CD4-positive, alpha-beta T cell treated with Interleukin-6 at 100 ng/mL for 8 hours (primary cell): ENCODE data around the gene ATG5.
"Not testable (repeated sequence)": the region's sequence is repeated elsewhere in the genome, so short reads cannot be mapped to it uniquely, and the experiment has no call there.

Experiments
- DNase-seq: peaks from one replicate; pipeline ENCODE4 v3.0.0-alpha.2; 2020; ENCODE audit warnings: mixed read lengths, low spot score

ATG5 gene

DNA sequence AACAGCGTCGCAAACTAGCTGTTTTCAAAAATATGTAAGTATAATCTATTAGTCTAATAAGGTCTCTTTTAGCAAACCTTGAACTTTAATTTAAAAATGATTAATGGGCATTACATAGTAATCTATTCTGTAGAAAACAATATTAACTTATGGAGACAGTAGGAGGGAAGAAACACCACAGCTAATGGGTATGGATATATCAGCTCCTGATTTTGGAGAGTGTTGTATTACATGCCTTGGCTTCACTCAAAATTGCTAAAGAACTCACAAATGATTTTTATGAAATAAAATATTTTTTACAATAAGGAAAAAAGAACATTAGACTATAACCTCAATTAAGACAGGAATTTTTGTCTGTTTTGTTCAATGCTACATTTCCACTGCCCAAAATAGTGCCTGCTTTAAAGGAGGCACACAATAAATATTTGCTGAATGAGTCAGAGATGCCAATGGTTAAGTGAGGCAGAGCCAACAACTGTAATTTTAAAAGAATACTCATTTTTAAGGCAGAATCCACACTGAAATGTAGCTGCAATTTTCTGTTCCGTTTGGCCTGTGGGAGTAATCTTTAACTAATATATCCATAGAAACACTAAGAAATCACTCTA, 15.7 kb downstream of the ATG5 start:
- no peak for DNase-seq

DNA sequence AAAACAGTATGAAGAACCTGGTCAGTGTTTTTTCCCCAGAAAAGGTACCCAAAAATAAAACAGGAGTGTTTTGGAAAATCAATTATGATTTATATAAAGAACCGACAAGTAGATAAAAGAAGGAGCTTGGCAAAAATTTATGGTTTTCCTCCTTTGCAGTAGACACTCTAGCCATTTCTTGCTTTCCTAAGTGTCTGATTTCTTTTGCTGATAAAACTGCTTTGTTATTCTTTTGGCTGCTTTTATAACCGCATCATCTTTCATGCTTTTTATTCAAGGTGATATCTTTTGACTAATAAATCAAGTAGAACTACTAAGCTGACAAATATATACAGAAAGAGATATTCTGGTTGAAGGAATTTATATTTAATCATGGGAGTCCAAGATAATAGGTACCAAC, 16.6 kb downstream of the ATG5 start:
- no peak for DNase-seq

DNA sequence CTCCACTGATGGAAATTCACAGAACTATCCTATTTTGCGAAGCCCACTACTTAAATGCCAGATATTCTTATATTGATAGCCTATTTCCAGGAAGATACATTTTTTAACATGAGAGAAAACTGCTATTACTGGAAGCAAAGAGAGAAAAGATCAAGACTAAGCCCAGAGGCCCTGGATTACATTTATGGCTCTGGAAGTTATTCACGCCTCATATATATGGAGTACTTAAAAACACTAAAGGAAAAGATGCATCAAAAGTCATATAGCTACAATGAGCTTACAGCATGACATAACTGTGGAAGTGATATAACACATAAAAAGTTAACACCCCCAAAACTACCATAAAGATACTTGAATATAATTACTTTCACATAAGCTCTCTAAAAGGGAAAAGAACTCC, 19.8 kb downstream of the ATG5 start:
- DNase-seq = no peak

DNA sequence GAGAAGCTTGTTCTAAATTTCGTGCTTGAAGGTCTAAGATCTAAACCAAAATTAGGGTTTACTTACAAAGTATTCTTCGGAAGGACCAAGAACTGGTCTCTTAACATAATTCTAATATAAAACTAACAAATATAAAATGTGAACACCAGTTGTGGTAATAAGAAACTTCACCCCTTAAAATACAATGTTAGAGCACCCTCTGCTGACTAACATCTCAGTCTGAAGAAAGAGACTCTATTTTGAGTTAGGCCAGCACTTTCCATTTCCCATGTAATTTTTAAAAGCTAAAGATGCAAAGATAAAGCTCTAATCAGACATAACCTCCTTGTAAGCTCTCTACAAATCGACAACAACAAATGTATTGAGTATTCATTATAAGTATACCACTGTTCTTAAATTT, 24.6 kb downstream of the ATG5 start:
- peak; percentile 8 for DNase-seq

DNA sequence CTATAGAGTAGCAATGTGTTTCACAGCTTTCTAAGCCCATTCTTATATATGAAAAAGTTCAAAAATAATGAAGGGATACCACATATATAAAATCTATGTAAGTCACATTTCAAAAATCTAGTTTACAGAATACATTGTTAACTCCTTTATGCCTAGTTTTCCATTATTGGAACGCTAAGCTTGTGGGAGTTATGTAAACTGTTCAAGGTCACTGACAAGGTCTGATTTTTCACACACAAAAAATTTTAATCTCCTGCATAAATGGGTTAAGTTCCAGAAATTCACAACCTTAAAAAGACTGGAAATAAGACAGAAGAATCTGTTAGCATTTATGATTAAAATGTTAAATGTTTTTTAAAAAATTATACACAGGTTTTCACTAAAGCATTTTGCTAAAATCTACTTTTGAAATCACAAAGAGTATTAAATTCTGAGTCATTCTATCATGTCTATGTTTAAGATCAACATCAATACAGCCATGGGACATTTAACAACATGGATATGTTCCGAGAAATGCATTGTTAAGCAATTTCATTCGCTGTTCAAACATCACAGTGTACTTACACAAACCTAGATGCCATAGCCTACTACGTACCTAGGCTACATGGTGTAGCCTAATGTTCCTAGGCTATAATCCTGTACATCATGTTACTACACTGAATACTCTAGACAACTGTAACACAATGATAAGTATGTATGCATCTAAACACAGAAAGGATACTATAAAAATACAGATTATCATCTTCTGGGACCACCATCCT, 25.4 kb downstream of the ATG5 start:
- no peak for DNase-seq

DNA sequence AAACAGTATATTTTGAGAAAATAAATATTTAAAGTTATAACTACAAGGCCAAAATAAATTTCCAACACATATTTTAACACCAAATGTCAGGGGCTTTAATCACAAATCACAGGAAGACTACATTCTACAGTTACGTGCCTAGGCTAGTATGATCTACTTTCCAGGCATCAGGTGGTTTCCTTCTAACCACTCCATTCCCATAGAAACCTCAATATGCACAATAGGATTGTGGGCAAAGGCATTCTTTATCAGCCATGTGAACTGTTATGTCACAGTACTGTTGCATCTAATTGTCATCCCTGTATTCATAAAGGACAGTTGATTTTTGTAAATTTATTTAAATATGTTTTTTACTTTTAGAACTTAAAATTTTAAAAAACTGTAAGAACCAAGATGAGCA, 32.4 kb downstream of the ATG5 start:
- no peak for DNase-seq

DNA sequence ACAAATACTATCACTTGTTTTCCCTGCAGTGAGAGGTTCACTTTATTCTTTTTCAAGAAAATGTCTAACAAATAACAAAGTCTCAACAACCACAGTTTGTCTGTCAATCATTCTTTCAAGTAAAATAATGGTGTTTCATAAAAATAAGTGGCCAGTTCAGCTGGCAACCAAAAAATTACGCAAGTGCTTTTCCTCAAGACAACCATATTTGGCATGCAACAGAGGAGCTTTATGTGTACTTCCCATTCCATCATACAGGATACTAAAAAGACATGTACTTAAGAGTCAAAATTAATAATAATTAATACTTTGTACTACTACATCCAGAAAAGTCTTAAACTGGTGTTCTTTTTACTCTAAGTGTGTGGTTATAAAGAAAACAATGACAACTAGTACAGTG, 34.6 kb downstream of the ATG5 start:
- no peak for DNase-seq

DNA sequence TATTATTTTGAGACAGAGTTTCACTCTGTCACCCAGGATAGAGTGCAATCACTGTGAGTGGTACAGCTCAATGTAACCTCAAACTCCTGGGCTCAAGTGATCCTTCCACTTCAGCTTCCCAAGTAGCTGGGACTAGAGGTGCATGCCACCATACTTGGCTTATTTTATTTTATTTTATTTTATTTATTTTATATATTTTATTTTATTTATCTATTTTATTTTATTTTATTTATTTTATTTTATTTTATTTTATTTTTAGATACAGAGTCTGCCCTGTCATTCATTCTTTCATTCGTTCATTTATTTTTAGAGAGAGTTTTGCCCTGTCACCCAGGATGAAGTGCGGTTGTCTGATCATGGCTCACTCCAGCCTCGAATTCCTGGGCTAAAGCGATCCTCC, 35.5 kb downstream of the ATG5 start:
- DNase-seq = no peak

DNA sequence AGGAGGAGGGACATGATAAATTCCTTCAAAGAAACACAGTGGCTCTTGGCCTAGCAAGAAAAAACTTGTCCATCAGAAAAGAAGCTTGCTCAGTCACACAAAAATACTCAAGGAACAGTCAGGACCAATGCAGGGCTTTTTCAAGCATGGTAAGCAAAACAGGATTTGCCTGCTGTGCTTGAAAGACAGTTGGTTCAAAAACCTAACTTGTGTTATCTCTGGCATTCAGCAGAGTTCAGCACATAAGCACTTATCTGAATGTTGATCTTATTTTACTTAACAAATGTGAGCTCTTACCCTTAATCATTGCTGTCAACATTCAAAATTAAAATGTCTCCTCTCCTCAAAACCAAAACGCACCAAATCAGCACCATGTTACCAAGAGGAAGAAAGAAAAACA, 38.3 kb downstream of the ATG5 start:
- no peak for DNase-seq

DNA sequence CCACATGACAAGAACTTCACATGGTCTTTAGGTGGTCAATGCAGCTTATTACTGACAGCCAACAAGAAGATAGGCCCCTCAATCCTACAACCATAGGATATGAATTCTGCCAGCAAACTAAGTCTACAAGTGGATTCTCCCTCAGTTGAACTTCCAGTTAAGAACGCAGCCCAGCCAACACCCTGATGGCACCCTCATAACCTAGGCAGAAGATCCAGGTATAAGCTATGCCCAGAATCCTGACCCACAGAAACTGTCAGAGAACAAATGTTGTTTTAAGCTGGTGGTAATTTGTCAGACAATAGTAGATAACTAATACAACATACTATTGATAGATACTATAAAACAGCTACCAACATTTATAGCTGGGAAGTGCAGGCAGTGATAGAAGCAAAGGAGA, 38.8 kb downstream of the ATG5 start:
- no peak for DNase-seq

DNA sequence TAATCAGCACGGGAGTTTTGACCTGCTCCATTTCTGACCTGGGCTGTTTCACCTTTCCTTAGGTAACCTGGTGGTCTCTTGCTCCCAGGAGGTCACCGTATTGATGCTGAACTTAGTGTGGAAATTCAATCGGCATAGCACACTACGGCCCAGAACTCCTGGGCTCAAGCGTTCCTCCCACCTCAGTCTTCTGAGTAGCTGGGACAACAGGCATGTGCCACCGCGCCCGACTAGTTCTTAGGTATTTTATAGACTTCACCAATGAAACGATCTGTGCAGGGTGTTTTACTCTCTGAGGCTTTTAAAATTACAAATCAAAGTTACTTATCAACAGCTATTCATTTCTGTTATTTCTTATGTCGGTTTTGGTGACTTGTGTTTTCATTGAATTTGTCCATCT, 42.1 kb downstream of the ATG5 start:
- DNase-seq = no peak

DNA sequence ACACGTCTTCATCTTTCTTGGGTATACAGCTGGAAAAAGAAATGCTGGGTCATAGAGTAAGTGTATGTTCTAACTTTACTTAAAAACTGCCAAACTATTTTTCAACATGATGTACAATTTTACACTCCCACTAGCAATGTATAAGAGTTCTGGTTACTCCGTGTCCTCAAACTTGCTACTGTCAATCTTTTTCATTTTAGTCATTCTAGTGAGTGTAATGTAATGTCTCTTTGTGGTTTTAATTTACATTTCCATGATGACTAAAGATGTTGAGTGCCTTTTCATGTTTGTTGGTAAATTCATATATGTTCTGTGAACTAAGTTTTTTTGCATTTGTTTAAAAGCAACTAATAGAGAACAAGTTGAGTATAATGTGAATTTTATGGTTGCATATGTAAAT, 43.9 kb downstream of the ATG5 start:
- DNase-seq = no peak

DNA sequence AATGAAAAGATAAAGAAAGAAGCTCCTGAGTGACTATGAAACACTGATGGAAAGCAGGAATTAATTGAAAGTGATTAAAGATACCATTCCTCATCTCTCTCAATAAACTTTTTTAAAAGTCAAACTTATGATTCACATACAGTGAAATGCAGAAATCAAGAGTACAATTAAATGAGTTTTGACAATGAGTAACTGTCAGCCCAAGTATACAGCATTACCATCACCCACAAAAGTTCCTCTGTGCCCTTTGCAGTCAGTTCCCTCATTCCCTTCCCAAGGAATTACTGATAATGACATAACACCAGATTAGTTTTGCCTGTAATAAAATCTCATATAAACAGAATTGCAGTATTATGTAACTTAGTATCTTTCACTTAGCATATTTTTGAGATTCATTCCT, 44.5 kb downstream of the ATG5 start:
- DNase-seq = no peak

DNA sequence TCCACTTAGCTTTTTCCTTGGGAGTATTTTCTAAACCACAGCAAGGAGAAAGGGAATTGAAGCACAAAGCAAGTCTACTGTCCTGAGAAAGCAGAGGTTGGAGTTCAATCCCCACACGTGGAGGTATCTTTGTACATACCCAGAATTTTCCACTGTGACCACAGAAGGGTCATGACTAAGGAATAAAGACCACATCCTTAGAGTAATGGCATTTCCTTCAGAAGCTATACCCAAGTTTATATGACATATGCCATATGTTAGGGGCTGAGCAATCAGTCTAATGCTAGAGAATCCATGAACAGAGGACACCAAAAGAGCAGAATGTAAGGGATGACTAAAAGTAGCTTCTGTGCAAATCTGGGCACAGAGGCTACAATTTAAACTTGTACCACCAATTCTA, 46.4 kb downstream of the ATG5 start:
- no peak for DNase-seq

DNA sequence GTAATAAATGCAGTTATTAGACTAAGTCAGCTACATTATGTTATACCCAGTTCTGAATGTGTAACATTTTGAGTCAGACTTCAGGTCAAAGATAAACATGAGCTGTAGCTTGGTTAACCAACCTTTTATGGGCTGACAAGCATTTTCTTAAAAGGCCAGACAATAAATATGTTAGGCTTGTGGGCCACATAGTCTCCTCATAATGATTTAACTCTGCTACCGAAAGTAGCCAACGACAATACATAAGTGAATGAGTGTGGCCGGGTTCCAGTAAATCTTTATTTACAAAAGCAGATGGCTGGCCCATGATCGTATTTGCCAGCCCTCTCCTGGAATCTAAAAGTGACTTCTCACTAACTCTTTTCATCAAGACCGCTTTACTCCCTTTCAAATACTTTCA, 49.9 kb downstream of the ATG5 start:
- no peak for DNase-seq

DNA sequence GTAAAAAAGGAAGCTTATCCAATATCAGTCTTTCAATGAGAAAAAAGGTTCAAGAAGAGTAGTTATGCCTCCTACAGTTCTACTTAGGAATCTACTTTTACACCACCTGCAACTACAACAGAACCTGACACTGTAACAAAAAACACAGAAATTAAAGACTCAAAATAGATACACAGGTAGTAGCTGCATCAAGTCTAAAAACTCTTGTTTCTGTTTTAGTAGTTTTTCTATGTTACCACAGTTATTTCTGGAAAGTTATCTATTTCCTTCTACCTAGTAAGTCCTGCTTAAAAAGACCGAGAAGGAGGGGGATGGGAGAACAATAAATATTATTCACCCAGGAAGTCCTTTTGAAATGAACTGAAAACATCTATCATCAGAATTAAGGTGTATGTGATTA, 52.5 kb downstream of the ATG5 start:
- no peak for DNase-seq

DNA sequence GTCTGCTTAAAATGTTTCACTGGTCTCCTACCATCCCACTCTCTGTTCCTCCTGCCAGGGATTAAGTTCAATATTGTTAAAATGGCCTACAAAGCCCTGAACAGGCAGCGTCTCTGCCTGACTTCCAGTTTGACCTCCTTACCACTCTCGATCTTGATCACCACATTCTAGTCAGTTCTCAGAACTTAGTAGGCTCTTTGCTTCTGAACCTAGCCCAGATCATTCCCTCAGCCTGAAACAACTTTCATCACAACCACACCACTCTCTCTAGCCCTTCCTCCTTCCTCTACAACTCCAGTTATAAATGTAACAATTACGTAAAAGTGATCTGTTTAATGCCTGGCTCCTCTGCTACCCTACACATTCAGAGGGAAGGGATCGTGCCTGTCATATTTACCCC, 53.3 kb downstream of the ATG5 start:
- DNase-seq = no peak

DNA sequence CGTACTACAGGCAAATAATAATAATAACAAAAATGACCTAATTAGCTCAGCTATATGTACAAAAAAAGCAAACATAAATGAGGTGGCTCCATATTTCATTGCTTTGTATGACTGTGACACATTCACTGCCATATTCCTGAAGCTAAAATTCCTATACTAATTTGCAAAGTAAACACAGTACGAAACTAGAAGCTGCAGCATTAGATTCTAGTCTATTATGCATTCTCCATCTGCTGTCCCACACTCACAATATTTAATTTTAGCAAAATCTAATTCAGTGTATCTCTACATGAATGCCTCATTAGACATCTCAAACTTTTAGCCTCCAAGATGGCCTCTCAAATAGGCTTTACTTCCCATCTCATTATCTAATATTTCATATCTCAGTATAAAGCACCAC, 55.1 kb downstream of the ATG5 start:
- no peak for DNase-seq

DNA sequence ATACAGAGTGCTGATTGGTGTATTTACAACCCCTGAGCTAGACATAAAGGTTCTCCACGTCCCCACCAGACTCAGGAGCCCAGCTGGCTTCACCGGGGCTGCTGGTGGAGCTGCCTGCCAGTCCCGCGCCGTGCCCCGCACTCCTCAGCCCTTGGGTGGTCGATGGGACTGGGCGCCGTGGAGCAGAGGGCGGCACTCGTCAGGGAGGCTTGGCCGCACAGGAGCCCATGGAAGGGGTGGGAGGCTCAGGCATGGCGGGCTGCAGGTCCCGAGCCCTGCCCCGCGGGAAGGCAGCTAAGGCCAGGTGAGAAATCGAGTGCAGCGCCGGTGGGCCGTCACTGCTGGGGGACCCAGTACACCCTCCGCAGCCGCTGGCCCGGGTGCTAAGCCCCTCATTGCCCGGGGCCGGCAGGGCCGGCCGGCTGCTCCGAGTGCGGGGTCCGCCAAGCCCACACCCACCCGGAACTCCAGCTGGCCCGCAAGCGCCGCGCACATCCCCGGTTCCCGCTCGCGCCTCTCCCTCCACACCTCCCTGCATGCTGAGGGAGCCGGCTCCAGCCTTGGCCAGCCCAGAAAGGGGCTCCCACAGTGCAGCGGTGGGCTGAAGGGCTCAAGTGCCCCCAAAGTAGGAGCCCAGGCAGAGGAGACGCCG, 56.2 kb downstream of the ATG5 start:
- DNase-seq = not testable (repeated sequence)

DNA sequence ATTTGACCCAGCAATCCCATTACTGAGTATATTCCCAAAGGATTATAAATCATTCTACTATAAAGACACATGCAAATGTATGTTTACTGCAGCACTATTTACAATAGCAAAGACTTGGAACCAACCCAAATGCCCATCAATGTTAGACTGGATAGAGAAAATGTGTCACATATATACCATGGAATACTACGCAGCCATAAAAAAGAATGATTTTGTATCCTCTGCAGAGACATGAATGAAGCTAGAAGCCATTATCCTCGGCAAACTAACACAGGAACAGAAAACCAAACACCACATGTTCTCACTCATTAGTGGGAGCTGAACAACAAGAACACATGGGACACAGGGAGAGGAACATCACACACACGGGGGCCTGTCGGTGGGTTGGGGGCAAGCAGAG, 57.1 kb downstream of the ATG5 start:
- not testable (repeated sequence) for DNase-seq

DNA sequence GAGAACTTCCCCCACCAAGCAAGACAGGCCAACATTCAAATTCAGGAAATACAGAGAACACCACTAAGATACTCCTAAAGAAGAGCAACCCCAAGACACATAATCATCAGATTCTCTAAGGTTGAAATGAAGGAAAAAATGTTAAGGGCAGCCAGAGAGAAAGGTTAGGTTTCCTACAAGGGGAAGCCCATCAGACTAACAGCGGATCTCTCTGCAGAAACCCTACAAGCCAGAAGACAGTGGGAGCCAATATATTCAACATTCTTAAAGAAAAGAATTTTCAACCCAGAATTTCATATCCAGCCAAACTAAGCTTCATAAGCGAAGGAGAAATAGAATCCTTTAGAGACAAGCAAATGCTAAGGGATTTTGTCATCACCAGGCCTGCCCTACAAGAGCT, 61.1 kb downstream of the ATG5 start:
- DNase-seq = not testable (repeated sequence)

DNA sequence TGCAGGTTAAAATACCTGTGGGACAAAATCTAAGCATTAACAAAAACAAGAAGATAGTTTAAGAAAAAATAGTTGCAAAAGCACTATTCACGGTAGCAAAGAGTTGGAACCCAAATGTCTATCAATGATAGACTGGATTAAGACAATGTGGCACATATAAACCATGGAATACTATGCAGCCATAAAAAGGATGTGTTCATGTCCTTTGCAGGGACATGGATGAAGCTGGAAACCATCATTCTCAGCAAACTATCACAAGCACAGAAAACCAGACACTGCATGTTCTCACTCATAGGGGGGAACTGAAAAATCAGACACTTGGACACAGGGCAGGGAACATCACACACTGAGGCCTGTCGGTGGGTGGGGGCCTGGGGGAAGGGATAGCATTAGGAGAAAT, 65.8 kb downstream of the ATG5 start:
- not testable (repeated sequence) for DNase-seq

DNA sequence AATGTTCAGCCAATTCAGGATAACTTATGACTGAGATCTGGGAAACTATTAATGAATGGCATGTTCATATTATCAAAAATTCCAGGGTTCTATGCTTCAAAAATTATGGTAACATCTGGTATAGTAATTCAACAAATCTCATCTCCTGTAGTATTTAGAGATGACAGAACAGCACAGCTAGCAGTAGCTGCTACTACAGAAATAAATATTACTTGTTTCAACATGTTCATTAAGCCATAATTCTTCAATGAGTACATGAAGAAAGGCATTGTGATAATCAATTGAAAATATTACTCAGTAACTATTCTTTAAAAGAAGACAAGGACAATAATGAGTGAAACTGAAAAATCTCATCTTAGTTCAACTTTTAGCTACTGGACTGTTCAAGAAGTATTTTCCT, 66.8 kb downstream of the ATG5 start:
- no peak for DNase-seq

DNA sequence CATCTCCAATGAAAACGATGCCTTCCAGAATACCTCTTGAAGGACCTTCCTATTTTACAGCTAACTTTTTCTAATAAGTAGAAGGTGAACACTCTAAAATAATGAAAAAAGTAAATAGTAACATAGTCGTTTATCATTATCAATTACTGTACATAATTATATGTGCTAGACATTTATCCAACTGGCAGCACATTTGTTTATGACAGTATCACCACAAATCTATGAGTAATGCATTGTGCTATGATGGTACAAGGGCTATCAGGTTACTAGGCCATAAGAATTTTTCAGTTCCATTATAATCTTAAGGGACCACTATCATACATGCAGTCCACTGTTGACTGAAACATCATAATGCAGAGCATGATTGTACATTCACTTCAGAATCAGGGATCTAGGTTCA, 68.4 kb downstream of the ATG5 start:
- no peak for DNase-seq
